GM23248 (cell line): ENCODE measurements around the gene DECR2. TPM values are rescaled to one million over a fixed set of nuclear protein-coding genes. Genes with fewer than 3 reads are reported as not detected.
"Not testable (repeated sequence)": the region's sequence is repeated elsewhere in the genome, so short reads cannot be mapped to it uniquely, and the experiment has no call there.

Experiments used
- DNase-seq: peaks from one replicate; pipeline ENCODE4 v3.0.0-alpha.2; 2015
- H2AFZ ChIP-seq: fragments of 200-600 bp; sonication (generic); 2 replicates; pipeline ENCODE4 v1.6.1; 2016; ENCODE audit warnings: antibody characterized with exemption
- H3F3A ChIP-seq: fragments of 200-600 bp; sonication (generic); 2 replicates; pipeline ENCODE4 v1.6.1; 2016; ENCODE audit warnings: mild to moderate bottlenecking, antibody characterized with exemption, mixed run types; ENCODE audit not compliant: insufficient read depth
- H3K27ac ChIP-seq: fragments of 200-600 bp; sonication (generic); 2 replicates; pipeline ENCODE4 v1.5.1; 2016; ENCODE audit warnings: mild to moderate bottlenecking
- H3K27me3 ChIP-seq: fragments of 200-600 bp; sonication (generic); replicated peaks from 2 replicates; pipeline ENCODE4 v1.6.1; 2016; ENCODE audit warnings: mild to moderate bottlenecking; ENCODE audit not compliant: insufficient read depth
- H3K36me3 ChIP-seq: fragments of 200-600 bp; sonication (generic); 2 replicates; pipeline ENCODE4 v1.6.1; 2016; ENCODE audit warnings: low read depth, mild to moderate bottlenecking
- H3K4me1 ChIP-seq: fragments of 200-600 bp; sonication (generic); 2 replicates; pipeline ENCODE4 v1.6.1; 2016; ENCODE audit warnings: mild to moderate bottlenecking; ENCODE audit not compliant: insufficient read depth
- H3K4me2 ChIP-seq: fragments of 200-600 bp; sonication (generic); one replicate; pipeline ENCODE4 v1.6.1; 2016; ENCODE audit warnings: mild to moderate bottlenecking; ENCODE audit not compliant: unreplicated experiment
- H3K4me3 ChIP-seq: fragments of 200-600 bp; sonication (generic); 2 replicates; pipeline ENCODE4 v1.5.1; 2016; ENCODE audit warnings: mild to moderate bottlenecking
- H3K79me2 ChIP-seq: fragments of 200-600 bp; sonication (generic); 2 replicates; pipeline ENCODE4 v1.6.1; 2016; ENCODE audit warnings: mild to moderate bottlenecking; ENCODE audit not compliant: insufficient read depth
- H3K9ac ChIP-seq: fragments of 200-600 bp; sonication (generic); 2 replicates; pipeline ENCODE4 v1.6.1; 2016; ENCODE audit warnings: mild to moderate bottlenecking
- H3K9me2 ChIP-seq: fragments of 200-600 bp; sonication (generic); 2 replicates; pipeline ENCODE4 v1.6.1; 2016; ENCODE audit warnings: mixed run types, mild to moderate bottlenecking, moderate library complexity; ENCODE audit not compliant: insufficient read depth
- H3K9me3 ChIP-seq: fragments of 200-600 bp; sonication (generic); one replicate; pipeline ENCODE4 v1.6.1; 2017; ENCODE audit warnings: low read depth
- H4K20me1 ChIP-seq: fragments of 200-600 bp; sonication (generic); 2 replicates; pipeline ENCODE4 v1.6.0; 2016; ENCODE audit not compliant: insufficient read depth
- EZH2 ChIP-seq: fragments of 200-600 bp; sonication (generic); IDR thresholded peaks from 2 replicates; pipeline ENCODE4 v1.6.1; 2018; ENCODE audit warnings: antibody characterized with exemption, mild to moderate bottlenecking; ENCODE audit not compliant: insufficient read depth, poor library complexity, severe bottlenecking
- EZH2phosphoT487 ChIP-seq: fragments of 200-600 bp; sonication (generic); IDR thresholded peaks from 2 replicates; pipeline ENCODE4 v1.6.1; 2018; ENCODE audit warnings: antibody characterized with exemption, moderate library complexity, mild to moderate bottlenecking, low read depth; ENCODE audit not compliant: insufficient read depth
- WGBS, 2 experiments: methylation state at CpG; one replicate each; pipeline ENCODE4 v1.1.6; 2015 to 2017; ENCODE audit warnings: low lambda C conversion rate in 2 of 2, low coverage in 1 of 2; ENCODE audit errors: missing lambda C conversion rate in 2 of 2; 5-methylcytosine and 5-hydroxymethylcytosine counted together
- in situ Hi-C: fragments of 300-500 bp; cut with MboI; formaldehyde crosslinking; loops from 2 replicates; pipeline ENCODE4 v1.15.0; 2020
- polyA plus RNA-seq: library from polyadenylated mRNA; unstranded; fragments of >200 nt; fragmentation: Nextera tagmentation; extraction: Ambion mirVana; gene quantifications from 2 replicates; pipeline ENCODE4 v1.2.1, GENCODE V29; 2016
- total RNA-seq: library from RNA; depleted of rRNA; stranded (reverse); fragments of >200 nt; shearing (Covaris generic); gene quantifications from 2 replicates; pipeline ENCODE4 v1.2.3, GENCODE V29; 2014

The DECR2 gene
- total and polyA plus RNA-seq, 2 experiments from 2014 or later = 7.8 to 26.1 TPM

DNA sequence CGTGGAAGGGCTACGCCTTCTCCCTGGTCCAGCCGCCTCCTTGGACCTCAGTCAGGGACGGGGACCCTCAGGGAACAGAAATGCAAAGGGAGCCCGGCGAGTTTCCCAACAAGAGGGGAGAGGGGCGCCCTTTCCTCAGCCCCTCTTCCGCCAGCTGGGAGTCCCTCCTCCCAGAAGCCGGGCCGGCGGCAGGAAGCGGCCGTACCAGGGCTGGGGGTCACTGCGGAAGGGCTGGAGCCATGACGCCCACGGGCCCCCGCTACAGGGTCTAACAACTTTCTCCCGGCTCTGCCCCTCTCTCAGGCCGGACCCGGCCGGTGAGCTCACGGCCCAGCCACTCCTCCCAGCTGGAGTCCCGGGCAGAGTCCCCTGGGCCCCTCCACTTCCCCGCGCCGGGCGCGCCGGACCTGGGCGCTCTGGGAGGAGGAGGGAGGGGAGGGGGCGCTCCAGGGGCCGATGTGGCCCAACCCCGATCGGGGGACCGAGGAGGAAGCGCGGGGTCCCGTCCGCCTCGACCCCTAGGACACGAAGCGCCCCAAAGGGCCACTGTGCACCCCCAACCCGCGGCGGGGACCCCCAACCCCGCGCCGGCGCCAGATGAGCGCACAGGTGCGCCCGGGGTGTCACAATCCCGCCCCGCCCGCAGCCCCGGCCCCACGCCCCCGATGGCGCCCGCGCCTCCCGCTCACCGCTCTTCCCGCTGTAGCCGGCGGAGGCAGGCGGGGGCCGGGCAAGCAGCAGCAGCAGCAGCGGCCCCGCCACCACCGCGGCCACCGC, 20.5 kb upstream of the DECR2 start:
- WGBS, 2 experiments = 1 to 3% methylated on average over 22 to 30 of the region's 73 CpGs
- peak overlapping the region; percentile 78 for H3K4me2 ChIP-seq
- TF ChIP-seq EZH2phosphoT487 = no peak
- no peak for TF ChIP-seq EZH2
- peak; percentile 47 for DNase-seq
- no peaks in the 10 kb centered on the region for H3K9me2 ChIP-seq
- H3K27me3 ChIP-seq = no peaks in the 10 kb centered on the region
- H3K9ac ChIP-seq = peak overlapping the region; percentile 78
- peak overlapping the region; percentile 76 for H3K4me3 ChIP-seq
- no peak overlapping the region for H3K27ac ChIP-seq
- peak overlapping the region; percentile 69 for H2AFZ ChIP-seq
- H3K79me2 ChIP-seq = peaks cover 30% of the 10 kb centered on the region
- no peaks in the 10 kb centered on the region for H3K9me3 ChIP-seq
- no peaks in the 10 kb centered on the region for H3K4me1 ChIP-seq
- H3F3A ChIP-seq = no peaks in the 10 kb centered on the region
- H3K36me3 ChIP-seq = no peaks in the 10 kb centered on the region
- in situ Hi-C loops = no loop called here
- H4K20me1 ChIP-seq = no peaks in the 10 kb centered on the region

DNA sequence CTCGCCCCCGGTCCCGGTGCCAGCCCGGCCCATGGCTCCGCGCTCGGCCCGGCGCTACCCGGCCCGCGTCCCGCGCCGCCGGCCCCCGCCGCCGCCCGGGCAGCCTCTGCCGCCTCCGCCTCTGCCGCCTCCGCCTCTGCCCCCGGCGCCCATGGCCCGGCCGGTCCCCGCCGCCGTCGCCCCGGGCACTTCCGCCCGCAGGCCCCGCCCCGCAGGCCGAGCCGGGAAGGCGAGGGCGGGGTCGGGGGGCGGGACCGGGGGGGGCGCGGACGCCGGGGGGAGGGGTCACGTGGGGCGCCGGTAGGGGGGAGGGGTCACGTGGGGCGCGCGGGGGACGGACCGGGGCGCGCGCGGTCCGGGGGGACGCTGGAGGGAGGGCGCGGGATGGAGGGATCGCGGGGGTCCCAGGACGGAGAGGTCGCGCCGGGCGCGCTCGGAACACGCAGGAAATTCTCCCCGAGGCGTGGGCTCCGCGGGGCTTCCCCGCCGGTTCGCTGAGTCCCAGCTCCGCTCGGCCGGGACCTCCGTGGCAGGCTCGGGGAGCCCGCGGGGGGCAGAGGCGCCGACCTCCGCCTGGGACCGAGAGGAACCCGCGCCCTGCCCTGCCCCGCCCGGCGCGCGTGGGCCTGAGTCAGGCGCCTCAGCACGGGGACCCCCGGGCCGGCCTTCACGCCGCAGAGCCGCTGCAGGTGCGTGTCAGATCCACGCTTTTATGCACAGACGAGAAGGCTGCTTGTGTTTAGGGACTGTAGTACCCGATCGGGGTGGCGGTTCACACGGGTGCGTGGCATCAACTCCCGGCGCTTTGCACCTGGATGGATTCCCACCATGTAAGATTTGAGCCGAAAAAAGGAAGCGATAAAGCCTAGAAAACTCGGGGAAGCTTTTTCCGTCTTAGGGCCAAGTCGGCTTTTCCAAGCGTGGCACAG, 19.6 kb upstream of the DECR2 start, which contains the start of gene PGAP6:
PGAP6 (minus strand) TSS at position 190 of the 929 bp plus-strand sequence; CDS start at position 33, 157 bp downstream.
- Histone ChIP-seq H4K20me1 (no peaks in the 10 kb centered on the region), H3K9me2 (no peaks in the 10 kb centered on the region), H3K27me3 (no peaks in the 10 kb centered on the region), H3K4me1 (no peaks in the 10 kb centered on the region), H3K4me3 (peak within 1 kb of the TSS; percentile 76), H3K36me3 (no peaks in the 10 kb centered on the region), H3K9ac (peak within 1 kb of the TSS; percentile 78), H3K79me2 (peaks cover 30% of the 10 kb centered on the region), H3K9me3 (no peaks in the 10 kb centered on the region), H3K4me2 (peak within 1 kb of the TSS; percentile 84), H3K27ac (no peak within 1 kb of the TSS), H3F3A (no peaks in the 10 kb centered on the region), H2AFZ (peak within 1 kb of the TSS; percentile 85)
- peak; percentile 84 for DNase-seq
- in situ Hi-C loops = no loop called here
- WGBS, 2 experiments = 1 to 2% methylated on average over 32 to 99 of the region's 123 CpGs
- TF ChIP-seq EZH2phosphoT487 = no peak
- TF ChIP-seq EZH2 = no peak

DNA sequence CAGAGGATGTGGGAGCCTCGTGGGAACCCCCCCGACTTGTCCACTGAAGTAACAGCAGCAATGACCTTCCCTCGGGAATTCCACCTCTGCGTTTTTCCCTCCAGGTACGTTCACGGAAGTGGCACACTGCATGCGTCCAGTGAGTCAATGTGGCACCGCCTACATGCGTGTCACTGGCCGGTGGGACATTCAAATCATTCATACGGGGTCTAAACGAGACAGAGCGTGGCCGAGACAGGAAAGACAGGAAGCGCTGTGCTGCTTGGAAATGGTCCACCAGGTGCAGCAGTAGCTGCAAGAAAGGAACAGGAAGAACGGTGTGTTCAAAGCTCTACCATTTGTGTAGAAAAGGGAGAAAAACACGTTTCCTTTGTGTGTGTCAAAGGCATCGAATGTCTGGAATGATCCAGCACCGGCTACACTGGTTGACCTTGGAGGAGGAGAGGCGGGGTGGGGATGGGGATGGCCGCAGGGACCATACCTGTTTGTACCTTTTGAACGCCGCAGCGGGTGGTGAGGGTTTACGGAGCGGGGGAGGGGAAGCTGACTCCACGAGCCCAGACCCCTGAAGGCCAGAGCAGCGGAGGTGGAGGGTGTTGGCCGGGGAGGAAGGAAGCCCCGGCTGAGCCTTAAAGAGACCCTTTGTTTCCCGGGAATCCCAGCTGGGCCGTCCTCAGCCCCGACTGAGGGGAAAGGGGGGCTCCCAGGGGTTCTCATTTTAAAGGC, 18.2 kb upstream of the DECR2 start:
- H3K4me2 ChIP-seq = no peak overlapping the region

DNA sequence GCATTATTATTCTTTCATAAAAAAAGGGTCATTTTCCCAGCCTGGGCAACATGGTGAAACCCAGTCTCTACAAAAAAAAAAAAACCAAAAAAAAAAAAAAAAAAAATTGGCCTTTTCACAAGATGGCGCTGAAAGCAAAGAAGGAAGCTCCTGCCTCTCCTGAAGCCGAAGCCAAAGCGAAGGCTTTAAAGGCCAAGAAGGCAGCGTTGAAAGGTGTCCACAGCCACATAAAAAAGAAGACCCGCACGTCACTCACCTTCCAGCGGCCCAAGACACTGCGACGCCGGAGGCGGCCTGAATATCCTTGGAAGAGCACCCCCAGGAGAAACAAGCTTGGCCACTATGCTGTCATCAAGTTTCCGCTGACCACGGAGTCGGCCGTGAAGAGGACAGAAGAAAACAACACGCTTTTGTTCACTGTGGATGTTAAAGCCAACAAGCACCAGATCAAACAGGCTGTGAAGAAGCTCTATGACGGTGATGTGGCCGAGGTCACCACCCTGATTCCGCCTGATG, 15.0 kb upstream of the DECR2 start:
- no peaks in the 10 kb centered on the region for H3F3A ChIP-seq

More for the DNA sequence above, 18.2 kb upstream of the DECR2 start:
- no peak for DNase-seq
- Histone ChIP-seq H3F3A (no peaks in the 10 kb centered on the region), H3K27me3 (no peaks in the 10 kb centered on the region), H3K36me3 (no peaks in the 10 kb centered on the region), H3K4me1 (no peaks in the 10 kb centered on the region), H3K9ac (no peak overlapping the region), H3K79me2 (peaks cover 30% of the 10 kb centered on the region), H3K9me3 (no peaks in the 10 kb centered on the region), H3K9me2 (no peaks in the 10 kb centered on the region), H2AFZ (no peak overlapping the region), H4K20me1 (no peaks in the 10 kb centered on the region), H3K27ac (no peak overlapping the region), H3K4me3 (no peak overlapping the region)
- TF ChIP-seq EZH2phosphoT487 = no peak
- TF ChIP-seq EZH2 = no peak
- in situ Hi-C loops = no loop called here
- 82 to 85% methylated on average over 28 to 33 of the region's 33 CpGs for WGBS, 2 experiments

DNA sequence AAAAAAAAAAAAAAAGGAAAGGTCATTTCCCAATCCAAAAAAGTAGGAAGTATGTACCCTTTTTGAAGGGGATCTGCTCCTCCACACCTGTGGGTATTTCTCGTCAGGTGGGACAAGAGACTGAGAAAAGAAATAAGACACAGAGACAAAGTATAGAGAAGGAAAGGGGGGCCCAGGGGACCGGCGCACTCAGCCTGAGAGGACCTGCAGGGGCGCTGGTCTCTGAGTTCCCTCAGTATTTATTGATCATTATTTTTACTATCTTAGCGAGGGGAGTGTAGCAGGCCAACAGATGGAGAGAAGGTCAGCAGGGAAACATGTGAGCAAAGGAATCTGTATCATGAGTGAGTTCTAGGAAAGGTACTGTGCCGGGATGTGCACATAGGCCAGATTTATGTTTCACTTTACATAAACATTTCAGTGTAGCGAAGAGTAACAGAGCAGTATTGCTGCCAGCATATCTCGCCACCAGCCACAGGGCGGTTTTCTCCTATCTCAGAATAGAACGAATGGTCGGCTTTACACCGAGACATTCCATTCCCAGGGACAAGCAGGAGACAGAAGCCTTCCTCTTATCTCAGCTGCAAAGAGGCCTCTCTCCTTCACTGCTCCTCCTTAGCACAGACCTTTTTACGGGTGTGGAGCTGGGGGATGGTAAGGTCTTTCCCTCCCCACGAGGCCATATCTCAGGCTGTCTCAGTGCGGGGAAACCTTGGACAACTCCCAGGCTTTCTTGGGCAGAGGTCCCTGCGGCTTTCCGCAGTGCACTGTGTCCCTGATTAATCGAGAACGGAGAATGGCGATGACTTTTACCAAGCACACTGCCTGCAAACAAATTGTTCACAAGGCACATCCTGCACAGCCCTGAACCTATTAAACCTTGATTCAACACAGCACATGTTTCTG, 13.7 kb upstream of the DECR2 start:
- H4K20me1 ChIP-seq, H3F3A ChIP-seq, H3K9me2 ChIP-seq, in situ Hi-C loops, DNase-seq, H3K79me2 ChIP-seq, H3K4me3 ChIP-seq, H3K9me3 ChIP-seq, H3K4me2 ChIP-seq, H3K27me3 ChIP-seq, H2AFZ ChIP-seq, H3K4me1 ChIP-seq, H3K36me3 ChIP-seq, H3K27ac ChIP-seq, H3K9ac ChIP-seq: not testable (repeated sequence)
- 61% methylated on average over 20 of the region's 20 CpGs for WGBS, 2 experiments

More for the DNA sequence above, 15.0 kb upstream of the DECR2 start:
- no peaks in the 10 kb centered on the region for H3K9me3 ChIP-seq
- H3K4me2 ChIP-seq = no peak overlapping the region
- no peaks in the 10 kb centered on the region for H3K27me3 ChIP-seq
- H3K4me3 ChIP-seq = no peak overlapping the region
- in situ Hi-C loops = no loop called here
- 81 to 85% methylated on average over 19 of the region's 19 CpGs for WGBS, 2 experiments
- no peaks in the 10 kb centered on the region for H3K79me2 ChIP-seq
- no peak overlapping the region for H3K9ac ChIP-seq
- TF ChIP-seq EZH2 (no peak), EZH2phosphoT487 (no peak)
- H3K36me3 ChIP-seq = no peaks in the 10 kb centered on the region
- no peak for DNase-seq
- no peaks in the 10 kb centered on the region for H4K20me1 ChIP-seq
- no peaks in the 10 kb centered on the region for H3K9me2 ChIP-seq
- no peak overlapping the region for H3K27ac ChIP-seq
- H3K4me1 ChIP-seq = no peaks in the 10 kb centered on the region
- H2AFZ ChIP-seq = peak overlapping the region; percentile 33; the same call in 1 of the 2 replicates
